HG03025 (cell line): ENCODE results near the gene LHPP.
A peak's percentile ranks its signal among the peaks of the same experiment; 100 is the strongest.

Source experiments
- ATAC-seq: cut with Tn5 transposase; IDR thresholded peaks from one replicate; pipeline ENCODE4 v1.9.1; 2021; ENCODE audit warnings: mild to moderate bottlenecking, moderate library complexity; ENCODE audit not compliant: unreplicated experiment, low FRiP score

LHPP gene

GRCh38 chr10:124516746-124517397 lies 55.2 kb downstream of the LHPP start:
- no peak for ATAC-seq

- no peak for ATAC-seq
Observed at GRCh38 chr10:124517461-124517860, 55.8 kb downstream of the LHPP start.

- no peak for ATAC-seq
Observed at GRCh38 chr10:124517931-124518330, 56.3 kb downstream of the LHPP start.

- ATAC-seq = no peak
Observed at GRCh38 chr10:124518366-124518765, 56.7 kb downstream of the LHPP start.

- no peak for ATAC-seq
Observed at GRCh38 chr10:124520558-124521428, 59.2 kb downstream of the LHPP start.

- no peak for ATAC-seq
Observed at GRCh38 chr10:124521429-124521871, 59.8 kb downstream of the LHPP start.

GRCh38 chr10:124522131-124522932 lies 60.7 kb downstream of the LHPP start:
- no peak for ATAC-seq

- no peak for ATAC-seq
Observed at GRCh38 chr10:124522933-124523871, 61.6 kb downstream of the LHPP start.

GRCh38 chr10:124523901-124524300 lies 62.3 kb downstream of the LHPP start:
- ATAC-seq = no peak

GRCh38 chr10:124524991-124525653 lies 63.5 kb downstream of the LHPP start:
- no peak for ATAC-seq

- ATAC-seq = no peak
Observed at GRCh38 chr10:124525751-124526600, 64.4 kb downstream of the LHPP start.

- ATAC-seq = no peak
Observed at GRCh38 chr10:124526621-124527267, 65.1 kb downstream of the LHPP start.

- ATAC-seq = no peak
Observed at GRCh38 chr10:124527874-124528395, 66.3 kb downstream of the LHPP start.

GRCh38 chr10:124529661-124530214 lies 68.1 kb downstream of the LHPP start:
- peak; percentile 16 for ATAC-seq

- peak; percentile 50 for ATAC-seq
Observed at GRCh38 chr10:124530215-124530665, 68.6 kb downstream of the LHPP start.

- no peak for ATAC-seq
Observed at GRCh38 chr10:124530816-124531215, 69.2 kb downstream of the LHPP start.

- no peak for ATAC-seq
Observed at GRCh38 chr10:124532106-124532641, 70.6 kb downstream of the LHPP start.
